GM10847 (cell line): Measurements from ENCODE around the gene LRRC57.

ENCODE experiments used
- POLR2A ChIP-seq: IDR thresholded peaks from 2 replicates; pipeline ENCODE4 v1.6.1; 2011; ENCODE audit not compliant: insufficient read length; ENCODE audit errors: extremely low read depth

LRRC57 gene

DNA sequence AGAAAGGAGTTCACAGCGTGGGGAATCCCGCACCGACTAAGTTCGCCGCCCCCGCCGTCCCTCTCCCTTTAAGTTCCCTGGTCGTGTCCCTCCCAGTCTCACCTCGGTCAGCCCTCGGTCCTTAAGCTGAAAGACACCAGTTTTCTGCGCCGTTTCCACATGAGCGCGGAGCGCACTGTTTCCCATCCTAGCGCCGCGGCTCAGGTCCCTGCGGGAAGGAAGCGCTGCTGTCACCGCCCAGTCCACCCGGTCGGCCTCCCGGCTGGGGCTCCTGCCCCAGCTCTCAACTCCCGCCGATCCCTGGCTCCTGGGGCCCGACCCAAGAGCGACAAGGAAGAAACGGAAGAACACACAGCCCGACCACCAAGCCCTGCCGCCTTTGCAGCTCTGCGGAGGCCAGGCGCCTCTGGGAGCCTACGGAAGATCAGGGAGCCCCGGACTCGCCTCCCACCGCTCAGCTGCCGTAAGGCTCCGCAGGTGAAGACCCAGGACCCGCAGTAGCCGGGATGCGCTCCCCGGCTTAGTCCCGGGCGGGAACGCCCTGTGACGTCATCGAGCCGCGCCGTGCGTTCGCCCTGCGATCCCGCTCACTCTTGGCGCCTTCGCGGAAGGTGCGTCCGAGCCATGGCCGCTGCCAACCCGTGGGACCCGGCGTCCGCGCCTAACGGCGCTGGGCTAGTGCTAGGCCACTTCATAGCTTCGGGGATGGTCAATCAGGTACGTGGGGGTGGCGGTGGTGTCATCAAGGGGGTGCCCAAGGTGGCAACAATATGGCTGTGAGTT lies at the start of gene LRRC57, which contains the start of gene HAUS2:
Gene LRRC57, minus strand, starts transcription at position 545 of the 783 bp plus-strand sequence. Its CDS starts 359 bp downstream, at position 186.
Gene HAUS2, plus strand, starts transcription at position 590 of the 783 bp plus-strand sequence. Its CDS starts 35 bp downstream, at position 625.
- peak; percentile 87 for TF ChIP-seq POLR2A

GRCh38 chr15:42595626-42596240 lies 47.1 kb upstream of the LRRC57 start:
- TF ChIP-seq POLR2A, result no peak

DNA sequence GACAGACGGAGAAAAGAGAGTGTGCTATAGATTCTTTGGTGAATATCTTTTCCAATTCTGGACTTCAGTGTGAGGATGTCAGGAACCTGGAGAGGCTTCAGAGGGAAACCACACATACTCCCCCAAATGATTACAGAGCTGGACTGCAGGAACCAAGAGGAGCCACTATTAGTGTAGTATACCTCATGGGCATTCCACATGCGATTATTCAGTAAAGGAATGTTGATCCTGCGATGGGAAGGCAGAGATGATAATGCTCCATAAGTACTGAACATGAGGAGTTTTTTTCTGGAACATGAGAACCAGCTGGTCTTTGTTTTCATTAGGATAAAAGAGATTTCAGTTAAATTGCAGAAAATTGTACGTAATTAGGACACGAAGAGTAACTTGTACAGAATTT lies 45.5 kb upstream of the LRRC57 start:
- TF ChIP-seq POLR2A, result no peak

GRCh38 chr15:42593143-42593542 lies 44.5 kb upstream of the LRRC57 start:
- TF ChIP-seq POLR2A, result no peak

GRCh38 chr15:42592716-42593115 lies 44.1 kb upstream of the LRRC57 start:
- TF ChIP-seq POLR2A, result no peak

DNA sequence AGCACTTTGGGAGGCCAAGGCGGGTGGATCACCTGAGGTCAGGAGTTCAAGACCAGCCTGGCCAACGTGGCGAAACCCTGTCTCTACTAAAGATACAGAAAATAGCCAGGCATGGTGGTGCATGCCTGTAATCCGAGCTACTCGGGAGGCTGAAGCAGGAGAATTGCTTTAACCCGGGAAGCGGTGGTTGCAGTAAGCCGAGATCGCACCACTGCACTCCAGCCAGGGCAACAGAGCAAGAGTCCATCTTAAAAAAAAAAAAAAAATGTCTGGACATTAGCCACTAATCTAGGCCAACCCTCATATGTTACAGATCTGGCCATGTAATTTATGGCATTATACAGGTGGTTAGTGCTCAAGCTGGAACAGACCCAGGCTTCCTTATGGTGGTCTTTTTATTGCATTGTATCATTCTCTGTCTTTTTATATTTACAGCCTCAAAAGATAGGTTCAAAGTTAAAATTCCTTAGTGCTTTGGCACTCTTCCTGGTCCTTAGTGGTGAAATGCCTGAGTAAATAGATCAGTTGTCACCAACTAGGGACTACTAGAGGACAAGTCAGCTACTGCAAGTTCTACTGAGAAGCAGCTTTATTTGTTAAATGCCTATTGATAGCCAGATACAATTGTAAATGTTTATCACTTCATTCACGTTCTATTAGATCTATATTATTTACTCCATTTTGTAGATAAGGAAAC lies 42.8 kb upstream of the LRRC57 start:
- no peak for TF ChIP-seq POLR2A

DNA sequence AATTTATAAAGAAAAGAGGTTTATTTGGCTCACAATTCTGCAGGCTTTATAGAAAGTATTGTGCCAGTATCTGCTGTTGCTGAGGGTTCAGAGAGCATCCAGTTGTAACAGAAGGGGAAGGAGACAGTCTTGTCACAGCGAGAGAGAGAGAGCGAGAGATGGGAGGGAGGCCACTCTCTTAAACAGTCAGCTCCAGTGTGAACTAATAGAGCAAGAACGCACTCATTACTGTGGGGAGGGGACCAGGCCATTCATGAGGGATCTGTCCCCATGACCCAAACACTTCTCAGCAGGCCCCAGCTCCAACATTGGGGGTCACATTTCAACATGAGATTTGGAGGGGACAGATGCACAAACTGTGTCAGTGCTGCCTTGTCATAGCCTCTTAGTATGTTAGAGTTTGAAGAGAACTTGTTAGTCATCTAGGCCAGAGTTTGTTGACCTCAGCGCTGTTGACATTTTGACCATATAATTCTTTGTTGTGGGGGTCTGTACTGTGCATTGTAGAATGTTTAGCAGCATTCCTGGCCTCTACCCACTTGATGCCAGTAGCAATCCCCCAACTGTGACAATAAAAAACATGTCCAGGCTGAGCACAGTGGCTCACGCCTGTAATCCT lies 42.1 kb upstream of the LRRC57 start:
- TF ChIP-seq POLR2A, result no peak

DNA sequence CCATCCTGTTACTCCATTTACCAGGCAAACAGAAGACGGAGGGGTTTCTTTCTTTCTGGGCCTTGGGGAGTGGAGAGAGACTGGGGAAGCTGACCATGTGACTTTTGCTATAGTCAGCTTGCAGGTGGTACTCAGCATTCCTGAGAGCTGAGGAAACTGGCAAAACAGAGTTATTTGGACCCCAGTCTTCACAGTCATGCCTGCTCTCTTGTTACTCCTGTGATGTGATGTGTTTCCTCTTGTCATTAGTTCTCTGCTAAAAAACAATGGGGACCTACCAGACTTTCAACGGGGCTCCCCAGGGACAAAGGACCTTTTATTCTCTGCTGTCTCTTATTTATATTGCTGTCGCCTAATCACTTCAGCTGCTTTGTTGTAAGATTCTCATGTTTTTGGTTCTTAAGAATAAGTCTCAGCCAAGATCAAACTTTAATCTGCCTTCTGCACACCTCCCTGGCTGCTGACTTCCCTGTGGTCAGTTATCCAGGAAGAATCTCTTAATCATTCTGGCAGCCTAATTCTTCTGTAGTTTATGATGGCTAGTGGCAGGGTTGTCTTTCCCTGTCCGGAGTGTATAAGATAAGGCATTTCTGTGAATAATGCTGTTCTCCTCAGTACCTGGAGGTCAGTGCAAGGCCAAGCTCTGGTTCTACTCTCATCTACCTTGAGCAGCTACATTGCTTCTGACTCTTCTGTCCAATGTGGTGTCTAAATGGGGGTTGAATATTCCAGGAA lies 35.6 kb upstream of the LRRC57 start:
- no peak for TF ChIP-seq POLR2A

DNA sequence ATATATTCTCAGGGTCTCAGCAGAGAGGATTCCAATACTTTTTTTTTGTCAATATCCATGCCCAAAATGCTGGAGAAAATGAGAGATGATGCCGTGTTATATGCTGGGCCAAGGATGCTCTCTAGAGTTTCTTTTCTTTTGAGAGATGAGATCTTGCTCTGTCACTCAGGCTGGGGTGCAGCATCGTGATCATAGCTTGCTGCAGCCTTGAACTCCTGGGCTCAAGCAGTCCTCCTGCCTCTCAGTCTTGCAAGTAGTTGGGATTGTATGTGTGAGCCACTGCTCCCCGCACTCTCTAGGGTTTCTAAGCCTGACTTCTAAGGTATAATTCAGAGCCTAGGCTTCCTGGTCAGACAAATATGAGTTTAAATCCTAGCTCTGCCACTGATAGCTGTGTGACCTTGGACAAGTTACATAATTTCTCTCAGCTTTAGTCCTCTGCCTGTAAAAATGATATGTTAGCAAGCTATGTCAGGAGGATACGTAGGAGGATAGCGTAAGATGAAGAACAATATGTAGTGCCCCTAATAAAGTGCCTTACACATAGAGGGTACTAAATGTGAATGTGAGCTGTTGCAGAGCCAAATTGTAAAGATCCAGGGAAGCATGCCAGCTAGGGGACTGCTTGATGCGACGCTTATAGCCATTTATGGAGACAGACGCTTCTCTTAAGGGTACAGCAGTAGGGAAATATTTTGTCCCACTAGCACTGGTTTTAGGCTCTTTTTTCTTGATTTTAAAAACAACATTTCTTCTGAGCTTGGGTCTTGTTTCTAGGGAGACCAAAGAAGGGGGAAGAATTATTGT lies 34.2 kb upstream of the LRRC57 start:
- no peak for TF ChIP-seq POLR2A

GRCh38 chr15:42581272-42581730 lies 32.7 kb upstream of the LRRC57 start:
- no peak for TF ChIP-seq POLR2A

GRCh38 chr15:42578984-42579537 lies 30.5 kb upstream of the LRRC57 start:
- TF ChIP-seq POLR2A, result no peak

DNA sequence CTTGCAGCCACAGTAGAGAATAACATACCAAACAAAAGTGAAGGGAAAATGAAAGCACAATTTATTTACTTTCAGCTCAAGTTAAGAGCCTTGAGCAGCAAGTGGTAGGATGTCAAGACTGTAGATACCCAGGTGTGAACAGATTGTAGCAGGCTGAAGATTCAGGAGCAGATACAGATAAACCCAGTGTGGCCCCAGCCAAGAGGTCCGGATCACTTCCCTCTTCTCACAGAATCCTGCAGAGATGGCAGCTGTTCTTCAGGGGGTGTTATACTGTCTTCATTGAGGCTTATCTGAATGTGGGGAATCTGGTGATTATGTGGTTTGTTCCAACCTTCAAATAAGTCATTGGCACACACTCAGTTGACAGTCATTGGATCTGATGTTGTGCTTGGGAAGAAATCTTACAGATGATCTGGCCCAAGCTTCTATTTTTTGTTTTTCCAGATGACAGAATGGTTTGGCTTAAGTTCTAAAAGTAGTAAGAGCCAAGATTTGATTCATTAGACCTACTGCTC lies 29.0 kb upstream of the LRRC57 start:
- no peak for TF ChIP-seq POLR2A

- no peak for TF ChIP-seq POLR2A
Observed at GRCh38 chr15:42576776-42577175, 28.2 kb upstream of the LRRC57 start.
